Astrocyte of the cerebellum (primary cell): ENCODE measurements around the gene MGAT5.

Experiments
- DNase-seq: peaks from one replicate; pipeline ENCODE4 v3.0.0-alpha.2; 2011; ENCODE audit warnings: low read depth
- H3K4me3 ChIP-seq: 2 replicates; pipeline ENCODE4 v1.5.1; 2011; ENCODE audit warnings: mild to moderate bottlenecking, low read depth, low read length, moderate library complexity
- in situ Hi-C: cut with HindIII; loops from 2 replicates; pipeline ENCODE4 v1.10.0; 2017; ENCODE audit warnings: low sequenced_read_pairs
- TF ChIP-seq, protein P1 (sequence below): IDR thresholded peaks from 2 replicates; pipeline ENCODE4 v1.5.1; 2012; ENCODE audit warnings: low read length, low read depth, moderate library complexity, mild to moderate bottlenecking; ENCODE audit errors: missing control alignments

Gene MGAT5

DNA sequence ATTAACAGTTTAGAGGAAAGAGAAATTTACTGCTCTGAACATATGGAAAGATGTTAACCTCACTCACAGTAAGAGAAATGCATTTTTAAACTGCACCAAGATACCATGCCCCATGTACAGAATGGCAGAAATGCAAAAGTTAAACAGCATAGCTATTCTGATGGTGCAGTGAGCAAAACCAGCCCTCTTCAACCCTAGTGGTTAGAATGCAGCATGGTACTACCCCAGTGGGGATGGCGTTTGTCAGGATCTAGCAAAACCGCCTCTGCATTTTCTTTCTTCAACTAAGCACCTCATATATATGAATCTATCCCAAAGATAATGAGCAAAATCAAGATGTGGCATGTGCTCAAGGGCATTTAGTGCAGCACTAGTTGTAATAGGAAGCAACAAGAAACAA is 98.0 kb downstream of the MGAT5 start:
- in situ Hi-C loops, result no loop called here
- TF ChIP-seq, protein P1, sequence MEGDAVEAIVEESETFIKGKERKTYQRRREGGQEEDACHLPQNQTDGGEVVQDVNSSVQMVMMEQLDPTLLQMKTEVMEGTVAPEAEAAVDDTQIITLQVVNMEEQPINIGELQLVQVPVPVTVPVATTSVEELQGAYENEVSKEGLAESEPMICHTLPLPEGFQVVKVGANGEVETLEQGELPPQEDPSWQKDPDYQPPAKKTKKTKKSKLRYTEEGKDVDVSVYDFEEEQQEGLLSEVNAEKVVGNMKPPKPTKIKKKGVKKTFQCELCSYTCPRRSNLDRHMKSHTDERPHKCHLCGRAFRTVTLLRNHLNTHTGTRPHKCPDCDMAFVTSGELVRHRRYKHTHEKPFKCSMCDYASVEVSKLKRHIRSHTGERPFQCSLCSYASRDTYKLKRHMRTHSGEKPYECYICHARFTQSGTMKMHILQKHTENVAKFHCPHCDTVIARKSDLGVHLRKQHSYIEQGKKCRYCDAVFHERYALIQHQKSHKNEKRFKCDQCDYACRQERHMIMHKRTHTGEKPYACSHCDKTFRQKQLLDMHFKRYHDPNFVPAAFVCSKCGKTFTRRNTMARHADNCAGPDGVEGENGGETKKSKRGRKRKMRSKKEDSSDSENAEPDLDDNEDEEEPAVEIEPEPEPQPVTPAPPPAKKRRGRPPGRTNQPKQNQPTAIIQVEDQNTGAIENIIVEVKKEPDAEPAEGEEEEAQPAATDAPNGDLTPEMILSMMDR, result no peak
- DNase-seq, result no peak
- no peak overlapping the region for H3K4me3 ChIP-seq

DNA sequence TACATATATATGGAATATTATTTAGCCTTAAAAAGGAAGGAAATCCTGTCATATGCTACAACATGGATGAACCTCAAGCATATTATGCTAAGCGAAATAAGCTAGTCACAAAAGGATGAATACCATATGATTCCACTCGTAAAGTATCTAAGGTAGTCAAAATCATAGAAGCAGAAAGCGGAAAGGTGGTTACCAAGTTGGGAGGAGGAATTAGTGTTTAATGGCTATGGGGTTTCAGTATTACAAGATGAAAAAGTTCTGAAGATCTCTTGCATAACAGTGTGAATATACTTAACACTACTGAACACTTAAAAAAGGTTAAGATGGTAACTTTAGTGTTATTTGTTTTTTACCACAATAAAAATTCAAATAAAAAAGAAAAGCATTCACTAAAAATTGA is 99.0 kb downstream of the MGAT5 start:
- H3K4me3 ChIP-seq, result no peak overlapping the region
- TF ChIP-seq, protein P1, result no peak
- no peak for DNase-seq
- in situ Hi-C loops, result no loop called here

DNA sequence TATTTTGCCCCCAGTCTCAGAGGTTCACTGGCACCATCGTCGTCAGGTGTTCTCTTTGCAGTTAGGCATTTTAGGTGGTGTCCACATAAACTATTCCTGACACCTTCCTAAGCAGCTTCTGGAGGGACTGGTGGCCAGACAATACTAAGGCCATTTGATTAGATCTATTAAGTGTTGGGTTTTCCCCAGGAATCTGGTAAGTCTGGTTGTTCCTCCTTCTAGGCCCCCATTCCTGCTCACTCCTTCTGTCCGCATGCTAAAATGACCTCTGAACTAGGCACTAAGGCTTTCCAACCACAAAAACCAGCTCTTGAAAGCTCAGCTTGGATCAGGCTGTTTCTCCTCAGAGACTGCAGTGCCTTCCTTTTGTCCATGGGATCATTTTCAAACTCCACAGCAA is 100.7 kb downstream of the MGAT5 start:
- TF ChIP-seq, protein P1, result no peak
- in situ Hi-C loops, result no loop called here
- DNase-seq, result no peak
- H3K4me3 ChIP-seq, result no peak overlapping the region

DNA sequence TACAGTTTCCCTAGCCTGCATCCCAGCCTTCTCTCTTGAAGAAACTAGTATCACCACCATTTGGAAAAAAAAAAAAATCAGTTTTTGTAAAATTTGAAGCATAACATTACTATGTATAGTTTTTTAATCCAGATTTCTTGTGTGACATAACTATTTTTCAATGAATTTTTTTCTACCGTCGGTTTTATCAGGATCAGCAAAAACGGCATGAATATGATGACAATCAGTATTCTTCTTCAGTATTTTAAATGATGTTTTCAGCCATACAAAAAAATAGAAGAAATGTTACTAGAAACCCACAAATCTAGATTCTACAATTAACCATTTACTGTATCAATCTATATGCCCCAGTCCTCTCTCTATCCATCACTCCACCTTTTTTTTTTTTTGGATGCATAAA is 103.9 kb downstream of the MGAT5 start:
- no peak overlapping the region for H3K4me3 ChIP-seq
- in situ Hi-C loops, result no loop called here
- no peak for DNase-seq
- TF ChIP-seq, protein P1, result no peak

DNA sequence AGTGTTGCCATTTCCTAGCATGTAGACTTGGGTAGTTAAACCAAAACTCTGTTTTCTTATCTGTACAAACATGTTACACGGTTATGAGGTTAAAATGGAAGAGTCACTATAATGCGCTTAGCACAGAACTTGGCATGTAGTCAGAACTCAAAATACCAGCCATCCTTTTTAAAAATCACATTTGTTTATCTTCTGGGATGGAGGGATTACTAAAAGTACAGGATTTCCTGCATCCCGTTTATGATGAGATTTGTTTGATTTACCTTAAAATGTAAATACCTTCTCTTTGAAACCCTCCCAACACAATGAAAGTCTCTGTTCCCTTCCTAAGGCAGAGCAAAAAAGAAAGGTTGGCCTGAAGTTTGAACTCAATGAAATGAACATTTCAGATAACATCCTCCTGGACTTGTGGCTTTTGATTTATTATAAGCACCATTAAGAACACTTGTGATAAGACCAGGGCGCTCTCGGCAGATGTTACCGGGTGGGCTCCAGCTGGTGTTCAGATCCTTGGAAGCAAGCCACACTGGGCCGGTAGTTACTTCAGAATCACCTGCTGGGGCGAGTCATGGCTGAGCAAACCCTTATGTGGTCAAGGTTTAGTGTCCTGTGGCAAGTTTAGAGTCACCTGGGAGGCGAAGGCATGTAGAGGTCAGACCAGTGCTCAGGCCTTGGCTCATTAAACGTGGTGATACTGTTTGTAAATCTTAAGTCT is 105.7 kb downstream of the MGAT5 start:
- in situ Hi-C loops, result no loop called here
- DNase-seq, result no peak
- TF ChIP-seq, protein P1, result no peak
- H3K4me3 ChIP-seq, result no peak overlapping the region

DNA sequence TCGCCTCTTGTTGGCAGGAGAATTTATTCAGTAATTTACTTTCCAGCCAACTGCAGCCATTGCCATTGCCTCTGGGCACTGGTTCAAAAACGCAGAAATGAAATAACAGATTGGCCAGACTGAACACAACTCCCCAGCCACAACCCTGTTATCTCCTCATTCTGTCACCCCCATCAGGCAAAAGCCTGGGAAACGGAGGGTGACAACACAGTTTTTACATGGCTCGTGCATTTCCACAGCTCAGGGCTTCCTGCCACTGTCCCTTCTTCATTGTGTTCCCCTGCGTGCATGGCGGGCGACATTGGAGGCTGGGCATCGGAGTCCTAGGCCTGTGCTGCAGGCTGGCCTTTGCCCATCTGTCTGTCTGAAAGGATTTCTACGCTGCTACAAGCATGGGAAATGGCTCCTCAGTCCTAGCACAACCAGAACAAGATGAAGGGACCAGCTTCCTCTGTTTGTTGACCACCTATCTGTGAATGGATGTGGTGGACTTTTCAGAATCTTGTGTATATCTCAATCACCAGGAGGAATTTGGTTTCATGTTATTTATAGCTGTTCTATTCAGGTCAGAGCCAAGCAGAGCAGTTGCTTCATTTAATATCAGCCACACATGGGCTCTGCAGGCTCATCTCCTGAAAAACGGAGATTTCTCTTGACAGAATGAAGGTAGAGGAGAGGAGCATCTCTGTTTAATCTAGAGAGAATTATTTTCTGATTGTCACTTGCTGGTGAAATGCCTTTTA is 107.0 kb downstream of the MGAT5 start:
- TF ChIP-seq, protein P1, result no peak
- H3K4me3 ChIP-seq, result no peak overlapping the region
- no peak for DNase-seq
- in situ Hi-C loops, result no loop called here
